H1 (cell line): ENCODE results near the gene LPP. TPM values are rescaled to one million over a fixed set of nuclear protein-coding genes. Genes with fewer than 3 reads are reported as not detected.

Source experiments
- CTCF ChIA-PET: fragments of 300-600 bp; sonication (Branson Sonifier 250); formaldehyde crosslinking; loops from one replicate; lab custom pipeline; 2021; ENCODE audit not compliant: partially characterized antibody; lab: Charles Lee
- POLR2A ChIA-PET: fragments of 300-600 bp; sonication (Branson Sonifier 250); formaldehyde crosslinking; loops from one replicate; lab custom pipeline; 2021; ENCODE audit warnings: inconsistent platforms; ENCODE audit not compliant: partially characterized antibody; lab: Charles Lee
- DNase-seq, 2 experiments: peaks; one replicate each; pipeline versions ENCODE4 v3.0.0 to v3.0.0-alpha.2; 2010 to 2022; ENCODE audit warnings: low spot score in 2 of 2, low read depth in 1 of 2, mixed read lengths in 1 of 2
- FAIRE-seq: peaks from 2 replicates; lab custom pipeline; 2011; peaks lifted over from hg19 to GRCh38; lab: Jason Lieb, UNC
- H2AFZ ChIP-seq: 2 replicates; pipeline ENCODE4 v1.8.1; 2012; ENCODE audit warnings: low read length, inconsistent platforms
- H2AK5ac ChIP-seq: 2 replicates; pipeline ENCODE4 v1.6.1; 2013; ENCODE audit warnings: low read depth, low read length
- H2BK120ac ChIP-seq: replicated peaks from 2 replicates; pipeline ENCODE3; 2013; ENCODE audit warnings: low read depth, low read length, inconsistent platforms
- H2BK12ac ChIP-seq: 2 replicates; pipeline ENCODE4 v1.6.1; 2013; ENCODE audit warnings: low read depth, low read length
- H2BK15ac ChIP-seq: 2 replicates; pipeline ENCODE4 v1.6.1; 2013; ENCODE audit warnings: low read length
- H2BK20ac ChIP-seq: 2 replicates; pipeline ENCODE4 v1.6.1; 2013; ENCODE audit warnings: low read length
- H2BK5ac ChIP-seq: 2 replicates; pipeline ENCODE4 v1.6.1; 2013; ENCODE audit warnings: low read depth, low read length
- H3K14ac ChIP-seq: 2 replicates; pipeline ENCODE4 v1.6.1; 2013; ENCODE audit warnings: inconsistent platforms; ENCODE audit not compliant: insufficient read length
- H3K18ac ChIP-seq: 2 replicates; pipeline ENCODE4 v1.6.1; 2013; ENCODE audit warnings: low read length; ENCODE audit errors: extremely low read depth
- H3K23ac ChIP-seq: 2 replicates; pipeline ENCODE4 v1.6.1; 2013; ENCODE audit warnings: inconsistent platforms; ENCODE audit not compliant: insufficient read length
- H3K23me2 ChIP-seq: 2 replicates; pipeline ENCODE4 v1.6.1; 2013; ENCODE audit warnings: low read depth, low read length
- H3K27ac ChIP-seq: 2 replicates; pipeline ENCODE4 v1.6.1; 2011; ENCODE audit warnings: low read depth, low read length, inconsistent platforms
- H3K27me3 ChIP-seq, 4 experiments: replicated peaks in 1 of 4; 1 replicate in 1 of 4; 2 replicates in 3 of 4; pipeline versions ENCODE4 v1.6.1 to v1.8.1; 2011 to 2013; ENCODE audit warnings: low read length in 3 of 4, mild to moderate bottlenecking in 3 of 4, inconsistent platforms in 2 of 4, mixed read lengths in 2 of 4, moderate library complexity in 1 of 4; ENCODE audit not compliant: control insufficient read depth in 3 of 4, insufficient read depth in 3 of 4; ENCODE audit errors: extremely low read depth in 1 of 4
- H3K36me3 ChIP-seq, 4 experiments: 2 replicates each; pipeline versions ENCODE4 v1.6.1 to v1.8.1; 2011 to 2013; ENCODE audit warnings: mild to moderate bottlenecking in 4 of 4, low read length in 3 of 4, moderate library complexity in 2 of 4, control low read depth in 1 of 4, inconsistent platforms in 1 of 4; ENCODE audit not compliant: insufficient read depth in 4 of 4, control insufficient read depth in 2 of 4
- H3K4ac ChIP-seq: replicated peaks from 2 replicates; pipeline ENCODE3; 2013; ENCODE audit warnings: low read length, low read depth, mixed read lengths, inconsistent platforms; ENCODE audit not compliant: insufficient read length
- H3K4me1 ChIP-seq, 4 experiments: replicated peaks in 1 of 4; 1 replicate in 1 of 4; 2 replicates in 3 of 4; pipeline versions ENCODE4 v1.6.1 to v1.8.1; 2011 to 2013; ENCODE audit warnings: low read length in 3 of 4, inconsistent platforms in 2 of 4, mixed read lengths in 1 of 4; ENCODE audit not compliant: insufficient read depth in 4 of 4, control insufficient read depth in 3 of 4
- H3K4me2 ChIP-seq, 2 experiments: 2 replicates each; pipeline versions ENCODE4 v1.6.1 to v1.8.1; 2011 to 2013; ENCODE audit warnings: low read depth in 2 of 2, low read length in 2 of 2, control low read depth in 1 of 2, inconsistent platforms in 1 of 2, mild to moderate bottlenecking in 1 of 2; ENCODE audit not compliant: insufficient read depth in 1 of 2
- H3K4me3 ChIP-seq, 4 experiments: fragments of 200-600, 300-600 bp in 1 of 4; sonication (generic), shearing (Covaris generic), sonication (Bioruptor Twin) in 1 of 4; 2 replicates each; pipeline versions ENCODE4 v1.5.1 to v1.8.1; 2011 to 2016; ENCODE audit warnings: low read length in 4 of 4, low read depth in 3 of 4, control low read depth in 2 of 4, inconsistent platforms in 2 of 4, mild to moderate bottlenecking in 2 of 4, mixed read lengths in 1 of 4, moderate library complexity in 1 of 4; ENCODE audit not compliant: insufficient read depth in 2 of 4; ENCODE audit errors: extremely low read depth in 1 of 4
- H3K56ac ChIP-seq: replicated peaks from 2 replicates; pipeline ENCODE3; 2013; ENCODE audit warnings: low read depth, mild to moderate bottlenecking, mixed read lengths, low read length, inconsistent platforms; ENCODE audit not compliant: insufficient read length
- H3K79me1 ChIP-seq: 2 replicates; pipeline ENCODE4 v1.6.1; 2013; ENCODE audit warnings: low read depth, low read length, control low read depth
- H3K79me2 ChIP-seq, 2 experiments: 2 replicates each; pipeline versions ENCODE4 v1.6.1 to v1.8.1; 2012 to 2013; ENCODE audit warnings: low read length in 2 of 2, mild to moderate bottlenecking in 2 of 2, inconsistent platforms in 1 of 2; ENCODE audit not compliant: insufficient read depth in 2 of 2, control insufficient read depth in 1 of 2
- H3K9ac ChIP-seq, 4 experiments: replicated peaks in 1 of 4; 1 replicate in 1 of 4; 2 replicates in 3 of 4; pipeline versions ENCODE4 v1.6.1 to v1.8.1; 2011 to 2013; ENCODE audit warnings: low read depth in 3 of 4, low read length in 3 of 4, control low read depth in 2 of 4, mild to moderate bottlenecking in 2 of 4, moderate library complexity in 2 of 4, inconsistent platforms in 1 of 4; ENCODE audit errors: extremely low read depth in 1 of 4
- H3K9me3 ChIP-seq, 2 experiments: 2 replicates each; pipeline versions ENCODE4 v1.6.1 to v1.8.1; 2012 to 2013; ENCODE audit warnings: mild to moderate bottlenecking in 2 of 2, moderate library complexity in 2 of 2, control low read depth in 1 of 2, inconsistent platforms in 1 of 2, low read depth in 1 of 2, low read length in 1 of 2, mixed read lengths in 1 of 2; ENCODE audit not compliant: insufficient read depth in 2 of 2
- H4K20me1 ChIP-seq, 2 experiments: replicated peaks in 1 of 2; 2 replicates each; pipeline versions ENCODE3 to v1.8.1; 2011 to 2013; ENCODE audit warnings: inconsistent platforms in 2 of 2, low read length in 2 of 2, mild to moderate bottlenecking in 1 of 2; ENCODE audit not compliant: insufficient read depth in 2 of 2, control insufficient read depth in 1 of 2
- H4K5ac ChIP-seq: 2 replicates; pipeline ENCODE4 v1.6.1; 2013; ENCODE audit warnings: low read length, low read depth, mixed read lengths, inconsistent platforms; ENCODE audit not compliant: insufficient read length
- H4K8ac ChIP-seq: 2 replicates; pipeline ENCODE4 v1.8.0; 2013; ENCODE audit warnings: mild to moderate bottlenecking, moderate library complexity, low read length, inconsistent platforms; ENCODE audit not compliant: insufficient read depth; ENCODE audit errors: extremely low read depth
- H4K91ac ChIP-seq: replicated peaks from 2 replicates; pipeline ENCODE3; 2013; ENCODE audit warnings: low read length, mixed read lengths, inconsistent platforms; ENCODE audit not compliant: insufficient read length
- BCL11A ChIP-seq, 2 experiments: IDR thresholded peaks; one replicate each; pipeline ENCODE4 v1.6.1; 2011; ENCODE audit warnings: low read depth in 2 of 2, low read length in 2 of 2, mild to moderate bottlenecking in 2 of 2
- CEBPB ChIP-seq: IDR thresholded peaks from 2 replicates; pipeline ENCODE4 v1.6.1; 2012; ENCODE audit warnings: low read depth, low read length
- CREB1 ChIP-seq: IDR thresholded peaks from 2 replicates; pipeline ENCODE4 v1.6.1; 2012; ENCODE audit warnings: inconsistent platforms
- EGR1 ChIP-seq: IDR thresholded peaks from 2 replicates; pipeline ENCODE4 v1.6.1; 2011; ENCODE audit warnings: low read depth, low read length, borderline replicate concordance
- FOSL1 ChIP-seq: IDR thresholded peaks from 2 replicates; pipeline ENCODE4 v1.6.1; 2011; ENCODE audit warnings: mild to moderate bottlenecking, low read depth, low read length, moderate library complexity; ENCODE audit not compliant: insufficient read depth
- GABPA ChIP-seq: IDR thresholded peaks from 2 replicates; pipeline ENCODE4 v1.6.1; 2011; ENCODE audit warnings: mild to moderate bottlenecking, low read length, moderate library complexity, borderline replicate concordance; ENCODE audit not compliant: insufficient read depth
- JUND ChIP-seq: IDR thresholded peaks from 2 replicates; pipeline ENCODE4 v1.6.1; 2011; ENCODE audit warnings: mild to moderate bottlenecking, improper control_type of control experiment, low read length
- KDM4A ChIP-seq: IDR thresholded peaks from one replicate; pipeline ENCODE4 v1.7.1; 2012; ENCODE audit warnings: low read depth, mild to moderate bottlenecking, moderate library complexity, low read length, inconsistent platforms; ENCODE audit not compliant: severe bottlenecking
- SIN3A ChIP-seq, 2 experiments: IDR thresholded peaks in 1 of 2; conservative IDR thresholded peaks in 1 of 2; 2 replicates each; pipeline ENCODE4 v1.6.1; 2011 to 2012; ENCODE audit warnings: low read length in 2 of 2, improper control_type of control experiment in 1 of 2, low read depth in 1 of 2, mild to moderate bottlenecking in 1 of 2
- SP4 ChIP-seq: IDR thresholded peaks from 2 replicates; pipeline ENCODE4 v1.6.1; 2012; ENCODE audit warnings: low read length, inconsistent platforms
- TBP ChIP-seq: IDR thresholded peaks from 2 replicates; pipeline ENCODE4 v1.6.1; 2011; ENCODE audit warnings: low read depth, low read length, improper control_type of control experiment
- ZNF274 ChIP-seq: IDR thresholded peaks from 2 replicates; pipeline ENCODE4 v1.7.0; 2012; ENCODE audit warnings: low read length, borderline replicate concordance; ENCODE audit errors: extremely low read depth
- WGBS, 2 experiments: shearing (Covaris generic) in 1 of 2; methylation state at CpG; one replicate each; pipeline versions ENCODE4 v1.1.6 to v1.1.7; 2013 to 2015; ENCODE audit warnings: low lambda C conversion rate in 2 of 2, mixed read lengths in 2 of 2, inconsistent platforms in 1 of 2, low coverage in 1 of 2, missing lambda C conversion rate in 1 of 2; ENCODE audit not compliant: insufficient replicate concordance in 2 of 2, insufficient coverage in 1 of 2, insufficient read length in 1 of 2; ENCODE audit errors: extremely low coverage in 1 of 2, missing lambda C conversion rate in 1 of 2; 5-methylcytosine and 5-hydroxymethylcytosine counted together
- polyA plus RNA-seq, 7 experiments: library from polyadenylated mRNA; depleted of rRNA in 3 of 7; stranded (reverse) in 5 of 7; unstranded in 2 of 7; fragments of >200 nt in 5 of 7; fragments of 200-250 nt in 2 of 7; gene quantifications; 1 replicate in 5 of 7; 2 replicates in 1 of 7; 4 replicates in 1 of 7; pipeline versions ENCODE4 v1.2.1 to v1.2.3, GENCODE V29; 2011 to 2013; ENCODE audit warnings: missing spikeins in 2 of 7, mixed read lengths in 2 of 7
- total RNA-seq: library from RNA; stranded (reverse); fragmentation: NEBNext Ultra II Directional; extraction: Animal tissue kit (Norgen Biotek cat#: 25700); gene quantifications from 2 replicates; pipeline ENCODE4 v1.2.1, GENCODE V29; 2021
- TF ChIP-seq, protein P1 (sequence below): IDR thresholded peaks from 2 replicates; pipeline ENCODE4 v1.6.1; 2012; ENCODE audit warnings: low read length, inconsistent platforms

Gene LPP
- total and polyA plus RNA-seq, 2 of the 8 experiments (the other 6 are each of a cell fraction or from before 2014, with no cell fraction given) = 10.0 to 53.3 TPM

DNA sequence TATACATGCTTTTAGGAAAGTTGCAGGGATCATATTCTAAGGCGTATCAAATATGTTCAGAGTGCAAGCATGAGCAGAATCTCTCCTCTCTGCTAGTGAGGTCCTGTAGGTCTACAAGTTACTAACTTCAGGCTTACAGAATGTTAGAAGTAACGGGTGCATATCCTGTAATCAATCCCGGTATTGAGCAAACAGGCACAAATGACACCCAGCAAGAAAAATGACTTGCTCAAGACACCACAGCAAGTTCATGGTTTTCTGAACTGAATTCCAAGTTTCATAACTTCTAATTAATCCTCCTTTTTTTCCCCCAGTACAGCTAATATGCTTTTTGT is 663.9 kb downstream of the LPP start:
- Histone ChIP-seq H2BK5ac (no peak overlapping the region), H3K79me2 (no peaks in the 10 kb centered on the region), H3K14ac (no peak overlapping the region), H2BK20ac (no peak overlapping the region), H3K18ac (no peak overlapping the region), H2BK12ac (no peak overlapping the region), H3K36me3 (no peaks in the 10 kb centered on the region), H4K91ac (no peak overlapping the region), H3K4me1 (no peaks in the 10 kb centered on the region), H3K4ac (no peak overlapping the region), H3K56ac (no peak overlapping the region), H3K79me1 (no peaks in the 10 kb centered on the region), H3K23me2 (no peaks in the 10 kb centered on the region; the same call in 1 of the 2 replicates), H2AFZ (no peak overlapping the region), H3K27me3 (no peaks in the 10 kb centered on the region), H3K23ac (no peak overlapping the region), H4K5ac (no peak overlapping the region), H3K4me2 (no peak overlapping the region), H3K9me3 (no peaks in the 10 kb centered on the region), H2AK5ac (no peak overlapping the region), H3K27ac (no peak overlapping the region), H3K9ac (no peak overlapping the region), H4K20me1 (no peaks in the 10 kb centered on the region), H2BK120ac (no peak overlapping the region), H4K8ac (no peak overlapping the region), H3K4me3 (no peak overlapping the region), H2BK15ac (no peak overlapping the region)
- no peak for DNase-seq
- CTCF ChIA-PET = interaction anchor here (1.1 kb wide), 1 partner anchor 13 kb away, joined by 5 read pairs; no protein-coding TSS in a partner anchor
- no peak for TF ChIP-seq SP4
- no peak for TF ChIP-seq KDM4A
- TF ChIP-seq CEBPB = no peak
- TF ChIP-seq FOSL1 = no peak
- TF ChIP-seq TBP = no peak
- TF ChIP-seq ZNF274 = no peak
- no peak for TF ChIP-seq BCL11A (IDR thresholded peaks at IDR 0.05; ENCODE audit: low read depth in 2 of 2, low read length in 2 of 2)
- TF ChIP-seq EGR1 = no peak
- TF ChIP-seq GABPA = no peak
- no peak for TF ChIP-seq CREB1
- TF ChIP-seq, protein P1, sequence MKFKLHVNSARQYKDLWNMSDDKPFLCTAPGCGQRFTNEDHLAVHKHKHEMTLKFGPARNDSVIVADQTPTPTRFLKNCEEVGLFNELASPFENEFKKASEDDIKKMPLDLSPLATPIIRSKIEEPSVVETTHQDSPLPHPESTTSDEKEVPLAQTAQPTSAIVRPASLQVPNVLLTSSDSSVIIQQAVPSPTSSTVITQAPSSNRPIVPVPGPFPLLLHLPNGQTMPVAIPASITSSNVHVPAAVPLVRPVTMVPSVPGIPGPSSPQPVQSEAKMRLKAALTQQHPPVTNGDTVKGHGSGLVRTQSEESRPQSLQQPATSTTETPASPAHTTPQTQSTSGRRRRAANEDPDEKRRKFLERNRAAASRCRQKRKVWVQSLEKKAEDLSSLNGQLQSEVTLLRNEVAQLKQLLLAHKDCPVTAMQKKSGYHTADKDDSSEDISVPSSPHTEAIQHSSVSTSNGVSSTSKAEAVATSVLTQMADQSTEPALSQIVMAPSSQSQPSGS = no peak
- TF ChIP-seq JUND = no peak
- no peak for TF ChIP-seq SIN3A (conservative IDR thresholded peaks at IDR 0.05 in 1 of 2, IDR thresholded peaks at IDR 0.05 in 1 of 2; ENCODE audit: low read depth in 1 of 2, low read length in 2 of 2)
- POLR2A ChIA-PET = no interaction called here
- FAIRE-seq = no peak
- WGBS, 2 experiments = 92% methylated on average over 3 of the region's 3 CpGs; no CpG with 5 or more reads in 1 of the 2 experiments
